ENCODE data around the gene ITSN1.

ITSN1 gene

DNA sequence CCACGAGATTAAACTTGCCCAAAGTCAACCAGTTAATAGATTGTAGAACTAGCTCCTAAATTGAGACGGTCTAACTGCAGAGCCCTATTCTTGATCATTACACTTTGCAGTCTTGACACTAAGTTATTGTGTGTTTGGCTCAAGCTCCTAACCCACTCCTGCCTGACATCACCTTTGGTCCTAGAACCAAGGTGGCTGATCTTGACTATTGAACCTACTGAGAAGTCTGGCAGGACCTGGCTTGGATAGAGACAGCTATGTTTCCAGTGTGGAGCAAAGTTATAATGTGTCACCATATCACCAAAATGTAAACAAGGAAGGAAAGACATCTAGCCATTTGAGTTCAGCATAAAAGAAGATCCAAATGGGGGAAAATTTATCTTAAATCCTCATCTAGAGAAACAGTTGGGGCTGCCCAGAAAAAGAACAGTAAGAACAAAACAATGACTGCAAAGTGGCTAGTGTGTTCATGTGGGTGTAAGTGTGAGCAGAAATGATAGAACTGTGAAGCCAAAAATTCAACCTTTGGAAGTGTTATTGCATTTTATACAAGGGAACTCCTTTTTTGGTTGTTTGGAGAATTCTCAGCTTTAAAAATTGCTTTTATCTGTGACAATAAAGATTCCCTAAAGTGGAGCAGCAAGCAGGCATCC is 166.5 kb downstream of the ITSN1 start:
- in situ Hi-C loops (cut with MboI; ENCODE audit: low sequenced_read_pairs), result no loop called here

DNA sequence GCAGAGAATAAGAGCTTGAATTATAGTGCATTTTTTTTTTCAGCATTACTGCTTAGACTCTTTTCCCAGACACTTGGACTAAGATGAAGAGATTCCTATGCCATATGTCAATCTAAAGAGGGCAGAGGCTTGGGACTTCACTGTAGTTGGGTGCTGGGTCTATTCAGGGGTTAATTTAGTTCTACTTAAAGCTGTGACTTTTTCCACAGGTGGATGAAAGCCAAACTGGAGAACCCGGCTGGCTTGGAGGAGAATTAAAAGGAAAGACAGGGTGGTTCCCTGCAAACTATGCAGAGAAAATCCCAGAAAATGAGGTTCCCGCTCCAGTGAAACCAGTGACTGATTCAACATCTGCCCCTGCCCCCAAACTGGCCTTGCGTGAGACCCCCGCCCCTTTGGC is 168.5 kb downstream of the ITSN1 start:
- in situ Hi-C loops (cut with MboI; ENCODE audit: low sequenced_read_pairs), result no loop called here

DNA sequence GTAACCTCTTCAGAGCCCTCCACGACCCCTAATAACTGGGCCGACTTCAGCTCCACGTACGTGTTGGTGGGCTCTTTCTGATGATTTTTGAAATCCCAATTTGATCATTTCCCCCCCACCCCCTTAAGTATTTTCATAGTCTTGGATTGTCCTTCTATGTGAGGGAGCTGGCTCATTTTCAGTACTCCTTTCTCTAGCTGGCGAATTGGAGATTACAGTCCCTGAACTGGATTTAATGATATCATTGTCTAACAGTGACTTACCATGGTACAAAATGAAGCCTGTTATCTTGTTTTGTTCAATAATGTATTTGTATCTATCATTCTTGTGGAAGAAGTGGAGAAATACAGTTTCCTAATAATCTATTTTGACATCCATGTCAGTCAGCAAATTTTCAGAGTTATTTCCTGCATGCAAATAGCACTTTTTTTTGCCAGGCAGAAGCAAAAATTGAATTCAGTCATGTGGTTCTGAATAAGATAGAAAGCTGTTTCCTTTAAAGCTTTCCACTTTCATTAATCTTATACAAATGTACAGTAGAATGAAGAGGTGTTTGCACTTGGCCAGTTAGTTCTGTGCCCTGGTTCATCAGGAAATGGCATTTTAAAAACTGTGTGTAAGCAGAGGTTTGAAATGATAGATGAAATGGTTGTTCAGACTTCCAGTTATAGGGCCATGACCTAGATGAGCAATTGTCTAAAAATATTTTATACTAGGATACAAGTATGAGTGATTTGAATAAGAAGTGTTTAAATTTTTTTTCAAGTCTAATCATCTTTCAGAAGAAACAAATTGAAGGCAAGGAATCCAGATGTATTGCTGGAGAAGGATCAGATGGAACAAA is 169.1 kb downstream of the ITSN1 start:
- in situ Hi-C loops (cut with MboI; ENCODE audit: low sequenced_read_pairs), result no loop called here

DNA sequence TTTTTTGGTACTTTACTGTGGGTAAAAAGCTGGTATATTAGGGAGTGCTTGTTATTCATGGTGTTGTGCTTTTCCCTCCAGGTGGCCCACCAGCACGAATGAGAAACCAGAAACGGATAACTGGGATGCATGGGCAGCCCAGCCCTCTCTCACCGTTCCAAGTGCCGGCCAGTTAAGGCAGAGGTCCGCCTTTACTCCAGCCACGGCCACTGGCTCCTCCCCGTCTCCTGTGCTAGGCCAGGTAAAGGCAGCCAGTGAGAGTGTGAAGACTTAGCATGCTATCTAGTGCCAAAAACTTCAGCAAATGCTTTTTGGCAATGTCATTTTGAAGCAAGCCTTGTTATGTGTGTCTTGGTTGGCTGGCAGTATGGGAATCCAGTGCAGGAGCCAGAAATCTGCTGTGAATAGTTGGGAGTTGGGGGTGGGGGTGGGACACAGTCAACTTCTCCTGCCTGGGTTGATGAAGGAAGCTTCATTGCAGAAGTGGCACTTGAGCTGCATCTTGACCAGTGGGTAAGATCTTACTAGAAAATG is 171.6 kb downstream of the ITSN1 start:
- in situ Hi-C loops (cut with MboI; ENCODE audit: low sequenced_read_pairs), result no loop called here

DNA sequence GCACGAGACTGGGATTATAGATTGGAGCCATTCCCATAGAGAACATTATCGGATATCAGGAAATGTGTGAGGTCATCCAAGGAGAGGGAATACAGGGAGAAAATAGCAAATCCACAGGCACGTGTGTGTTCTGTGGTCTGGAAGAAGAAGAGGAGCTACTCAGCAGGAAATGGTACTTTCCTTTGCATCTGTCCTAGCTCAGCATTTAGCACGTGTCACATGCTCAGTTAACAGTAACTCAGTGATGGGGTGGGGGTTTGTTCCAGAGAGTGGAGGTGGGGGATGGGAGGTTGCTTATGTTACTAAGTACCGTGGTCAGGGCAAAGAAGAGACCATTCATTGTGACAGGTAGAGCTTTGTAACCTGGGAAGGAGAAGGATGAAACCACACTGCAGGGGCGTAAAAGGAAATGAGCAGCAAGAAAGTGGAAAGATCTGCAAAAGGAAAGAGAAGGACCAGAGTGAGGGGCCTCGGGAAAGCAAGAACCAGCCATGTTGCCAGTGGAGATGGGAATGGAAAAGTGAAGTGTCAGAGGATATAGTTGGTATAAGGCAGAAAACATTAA is 172.9 kb downstream of the ITSN1 start:
- in situ Hi-C loops (cut with MboI; ENCODE audit: low sequenced_read_pairs), result no loop called here

DNA sequence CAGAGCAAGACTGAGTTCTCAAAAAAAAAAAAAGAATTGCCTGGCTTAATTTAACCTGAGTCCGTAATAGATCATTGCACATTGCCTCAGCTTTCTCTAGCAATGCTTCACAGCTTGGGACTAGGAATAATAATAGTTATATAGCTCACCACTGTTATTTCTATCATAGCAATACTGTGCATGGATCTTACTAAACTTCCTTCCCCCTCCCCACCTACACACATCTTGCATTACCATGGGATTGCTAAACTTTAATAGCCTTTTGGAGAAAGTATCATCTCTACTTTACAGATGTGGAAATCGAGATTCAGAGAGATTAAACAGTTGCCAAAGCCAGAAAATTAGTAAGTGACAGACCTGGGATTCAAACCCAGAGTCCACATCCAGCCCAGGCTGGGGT is 173.9 kb downstream of the ITSN1 start:
- in situ Hi-C loops (cut with MboI; ENCODE audit: low sequenced_read_pairs), result no loop called here

DNA sequence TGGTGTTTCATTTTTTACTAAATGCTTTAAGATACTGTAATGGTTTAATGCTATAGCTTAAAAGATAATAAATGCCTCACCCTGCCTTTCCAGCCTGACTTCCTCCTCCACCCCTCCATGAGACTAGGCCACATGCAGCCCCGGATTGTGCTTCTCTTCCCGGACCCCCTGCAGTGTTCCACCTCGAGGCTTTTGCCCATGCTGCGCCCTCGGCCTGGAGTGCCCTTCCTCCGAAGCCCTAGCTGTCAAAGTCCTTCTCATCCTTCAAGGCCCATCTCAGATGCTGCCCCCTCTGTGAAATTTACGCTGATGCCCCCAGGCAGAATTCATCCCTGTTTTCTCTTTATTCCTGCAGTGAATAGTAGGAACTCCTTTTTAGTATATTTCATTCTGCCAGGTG is 174.8 kb downstream of the ITSN1 start:
- in situ Hi-C loops (cut with MboI; ENCODE audit: low sequenced_read_pairs), result no loop called here

DNA sequence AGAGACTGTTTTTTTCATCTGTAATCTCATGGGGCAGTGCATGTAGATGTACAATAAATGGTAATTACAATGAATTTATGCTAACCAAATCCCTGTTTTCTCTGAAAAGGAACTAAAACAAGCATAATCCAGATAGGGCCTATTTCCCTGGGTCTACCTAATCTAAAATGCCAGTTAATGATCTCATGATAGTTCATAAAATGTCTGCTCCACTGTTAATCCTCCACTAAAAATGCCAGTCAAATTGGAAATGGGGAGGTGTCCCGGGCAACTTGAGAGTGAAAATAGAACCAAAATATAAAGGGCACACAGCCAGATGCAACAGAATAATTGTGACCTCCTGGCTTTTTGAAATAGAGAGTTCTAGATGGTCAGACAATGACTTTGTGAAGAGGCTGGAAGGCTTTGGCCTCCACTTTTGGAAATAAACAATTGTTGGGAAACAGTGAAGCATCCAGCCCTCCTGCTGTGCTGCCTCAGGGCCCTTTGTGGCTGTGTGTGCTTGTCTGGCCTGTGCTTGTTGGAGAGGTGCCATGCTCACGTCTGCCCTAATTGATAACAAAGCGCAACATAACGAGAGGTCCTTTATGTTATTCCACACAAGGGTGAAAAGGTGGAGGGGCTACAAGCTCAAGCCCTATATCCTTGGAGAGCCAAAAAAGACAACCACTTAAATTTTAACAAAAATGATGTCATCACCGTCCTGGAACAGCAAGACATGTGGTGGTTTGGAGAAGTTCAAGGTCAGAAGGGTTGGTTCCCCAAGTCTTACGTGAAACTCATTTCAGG is 175.6 kb downstream of the ITSN1 start:
- in situ Hi-C loops (cut with MboI; ENCODE audit: low sequenced_read_pairs), result no loop called here

DNA sequence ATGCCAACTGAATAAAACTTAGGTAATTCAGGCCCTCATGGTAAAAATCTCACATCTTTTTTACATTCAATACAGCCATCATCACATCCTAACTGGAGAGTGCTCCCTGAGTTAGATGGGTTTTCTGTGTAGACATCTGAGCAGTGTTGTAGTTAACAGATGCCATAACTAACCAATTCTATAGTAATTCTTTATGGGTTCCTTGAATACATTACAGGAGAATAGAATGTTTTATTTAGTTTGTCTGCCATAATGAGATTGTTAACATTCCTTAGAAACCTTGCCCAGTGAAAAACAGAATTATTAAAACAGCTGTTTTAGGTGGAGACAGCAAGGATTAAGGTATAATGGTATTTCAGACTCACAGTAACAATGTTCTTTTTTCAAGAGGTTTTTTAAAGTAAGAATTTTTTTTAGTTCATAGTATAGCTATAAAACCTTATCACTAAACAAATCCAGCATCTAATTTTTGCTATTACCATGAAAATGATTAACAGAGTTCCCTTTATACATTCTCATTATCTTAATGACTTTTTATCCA is 178.0 kb downstream of the ITSN1 start:
- in situ Hi-C loops (cut with MboI; ENCODE audit: low sequenced_read_pairs), result no loop called here

DNA sequence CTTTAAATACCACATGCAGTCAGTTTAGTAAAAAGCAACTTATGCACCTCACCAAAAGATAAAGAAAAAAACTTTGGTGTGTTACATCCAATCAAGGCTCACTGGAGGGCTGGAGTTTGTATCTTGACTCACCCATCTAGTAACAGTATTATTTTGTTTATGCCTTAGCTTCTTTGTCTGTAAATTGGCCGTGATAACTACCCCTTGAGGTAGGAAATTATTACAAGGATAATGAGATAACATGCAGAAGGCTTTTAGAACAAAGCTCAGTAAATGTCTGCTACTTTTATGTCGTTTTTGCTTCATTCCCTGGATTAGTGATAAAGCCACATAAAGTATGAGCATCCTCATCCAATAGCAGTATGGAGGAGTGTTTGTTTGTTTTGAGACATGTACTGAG is 178.5 kb downstream of the ITSN1 start:
- in situ Hi-C loops (cut with MboI; ENCODE audit: low sequenced_read_pairs), result no loop called here

DNA sequence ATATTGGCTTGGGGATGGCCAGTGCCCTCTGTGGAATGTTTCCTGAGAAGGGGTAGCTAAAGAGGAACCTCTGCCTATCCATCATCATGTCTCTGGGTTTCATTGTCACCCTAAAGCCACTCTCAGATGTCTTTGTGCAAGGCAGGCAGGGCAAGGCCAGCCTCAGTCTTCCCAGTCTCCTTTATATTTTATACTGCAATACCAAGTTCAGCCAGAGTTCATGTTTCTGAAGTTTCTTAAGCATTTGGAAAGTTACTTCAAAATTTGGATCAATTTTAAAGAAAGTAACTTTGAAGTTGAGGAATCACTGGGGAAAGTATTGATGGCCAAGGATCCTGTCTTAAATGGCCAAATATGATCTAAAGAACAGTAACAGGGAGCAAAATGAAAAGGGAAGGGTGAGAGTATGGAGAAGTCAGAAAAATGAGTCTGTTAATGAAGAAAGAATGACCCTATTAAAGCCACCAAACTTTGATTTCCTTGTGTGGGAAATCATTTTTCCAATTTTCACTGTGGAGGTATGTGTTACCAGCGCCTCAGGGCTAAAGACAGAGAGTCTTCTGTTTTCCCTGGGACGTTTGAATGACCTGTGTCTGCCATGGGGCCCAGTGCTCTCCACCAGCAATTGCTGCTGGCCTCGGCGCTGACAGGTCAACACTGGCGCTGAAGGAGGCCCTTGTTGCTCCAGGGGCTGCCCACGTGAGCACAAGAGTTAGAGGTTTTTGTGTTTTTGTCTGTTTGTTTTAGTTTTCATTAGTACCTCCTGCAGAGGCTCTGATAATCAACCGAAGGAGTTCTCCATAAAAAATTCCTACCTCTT is 179.4 kb downstream of the ITSN1 start:
- in situ Hi-C loops (cut with MboI; ENCODE audit: low sequenced_read_pairs), result no loop called here

DNA sequence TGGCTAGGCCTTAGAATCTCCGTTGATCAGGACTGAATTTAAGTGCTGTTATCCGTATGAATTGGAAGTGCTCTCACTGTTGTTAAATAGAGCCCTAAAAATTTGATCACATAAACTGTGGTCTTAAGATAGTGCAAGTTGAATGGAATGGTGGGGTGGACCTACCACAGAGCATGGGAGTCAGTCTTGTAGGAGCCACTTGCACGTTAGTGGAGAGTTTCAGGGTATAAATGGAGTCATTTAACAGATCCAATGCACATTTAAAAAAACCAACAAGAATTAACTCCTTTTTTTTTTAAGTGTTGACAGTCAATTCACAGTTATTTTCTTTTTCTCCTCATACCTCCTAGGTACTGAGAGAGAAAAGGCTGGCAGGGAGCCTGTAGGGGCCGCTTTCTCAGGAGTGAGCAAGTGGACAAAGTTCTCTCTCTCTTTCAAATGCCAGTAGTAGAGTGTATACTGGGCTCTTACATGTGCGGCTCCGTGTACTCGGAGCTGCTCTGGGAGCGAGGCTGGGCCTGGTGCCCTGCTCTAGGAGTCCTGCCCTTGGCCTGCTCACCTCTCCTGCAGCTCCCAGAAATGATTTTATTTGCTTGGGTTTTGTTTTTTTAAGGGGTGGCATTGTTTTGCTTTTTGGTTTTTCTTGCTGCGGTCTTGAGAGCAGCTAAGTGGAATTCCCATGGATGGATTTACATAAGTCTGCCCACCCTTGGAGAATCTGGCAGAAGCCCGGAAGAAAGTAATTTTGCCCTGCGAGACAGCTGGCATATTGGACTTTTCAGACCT is 182.0 kb downstream of the ITSN1 start:
- in situ Hi-C loops (cut with MboI; ENCODE audit: low sequenced_read_pairs), result no loop called here

DNA sequence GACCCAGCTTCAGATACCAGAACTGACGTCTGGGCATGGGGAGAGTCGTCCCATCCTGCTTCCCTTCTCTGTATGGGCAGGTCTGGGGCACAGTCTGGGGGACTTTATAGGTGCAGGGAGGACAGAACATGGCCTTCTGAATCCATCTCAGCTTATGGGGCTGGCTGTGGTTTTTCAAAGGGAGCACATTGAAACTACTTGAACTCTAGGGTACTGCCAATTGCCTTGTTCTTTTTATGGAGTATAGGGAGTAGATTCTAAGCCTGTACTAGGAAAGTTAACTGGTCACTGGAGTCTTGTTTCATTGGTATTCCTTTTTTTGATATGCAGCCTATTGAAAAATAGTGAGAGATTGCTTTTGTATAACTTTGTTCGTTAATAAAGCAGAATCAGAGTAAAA is 183.1 kb downstream of the ITSN1 start:
- in situ Hi-C loops (cut with MboI; ENCODE audit: low sequenced_read_pairs), result no loop called here

DNA sequence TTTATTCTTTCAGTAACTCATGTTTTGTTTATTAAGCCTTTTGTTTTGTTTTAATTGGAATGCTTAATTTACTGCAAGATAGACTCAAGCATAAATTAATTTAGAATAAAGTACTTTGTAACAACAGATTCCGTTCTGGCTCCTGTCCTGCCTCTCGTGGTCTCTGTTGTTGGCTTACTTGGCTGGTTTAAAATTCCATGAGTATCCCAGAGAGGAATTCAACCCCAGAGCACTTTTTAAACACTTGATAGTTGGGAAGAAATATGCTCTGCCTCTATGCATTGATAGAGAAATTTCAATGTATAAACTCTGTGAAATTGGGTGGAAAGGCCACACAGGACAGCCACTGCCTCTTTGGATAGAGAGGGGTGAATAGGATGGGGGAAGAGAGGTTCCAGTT is 183.6 kb downstream of the ITSN1 start:
- in situ Hi-C loops (cut with MboI; ENCODE audit: low sequenced_read_pairs), result no loop called here

DNA sequence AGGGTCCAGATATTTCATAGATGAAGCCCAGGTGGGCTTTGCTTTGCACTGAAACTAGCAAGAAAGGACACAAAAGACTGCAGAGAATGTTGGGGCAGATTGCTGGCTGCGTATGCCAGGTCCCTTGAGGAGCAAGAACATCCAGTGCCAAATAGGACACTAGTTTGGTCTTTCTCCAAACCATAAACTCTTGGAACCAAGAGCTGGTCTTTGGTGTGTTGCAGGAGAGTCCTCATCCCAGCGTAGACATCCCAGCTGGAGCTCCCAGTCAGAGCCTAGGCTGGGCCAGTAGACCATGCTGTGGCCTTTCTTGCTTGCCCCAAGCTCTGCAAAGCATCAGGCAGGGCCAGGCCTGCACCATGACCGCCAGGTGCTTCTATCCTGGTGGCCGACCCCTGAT is 185.8 kb downstream of the ITSN1 start:
- in situ Hi-C loops (cut with MboI; ENCODE audit: low sequenced_read_pairs), result no loop called here

DNA sequence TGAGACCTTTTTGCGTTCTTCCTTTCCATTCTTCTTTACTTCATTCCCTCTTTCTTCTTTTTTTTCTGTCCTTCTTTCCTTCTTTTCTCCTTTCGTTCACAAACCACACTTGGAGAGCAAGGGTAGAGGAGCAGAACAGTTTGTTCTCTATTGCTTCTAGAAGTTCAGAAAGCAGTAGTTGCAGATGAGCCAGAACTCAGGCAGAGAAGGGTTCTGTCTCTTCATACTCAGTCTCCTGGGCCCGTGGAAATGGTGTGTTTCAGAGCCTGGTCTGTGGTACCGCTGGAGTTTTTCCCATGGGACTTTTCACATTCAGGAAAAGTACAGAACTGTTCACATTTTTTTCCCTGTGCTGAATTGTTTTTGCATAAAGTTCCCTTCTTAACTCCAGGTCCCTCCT is 186.3 kb downstream of the ITSN1 start:
- in situ Hi-C loops (cut with MboI; ENCODE audit: low sequenced_read_pairs), result no loop called here

DNA sequence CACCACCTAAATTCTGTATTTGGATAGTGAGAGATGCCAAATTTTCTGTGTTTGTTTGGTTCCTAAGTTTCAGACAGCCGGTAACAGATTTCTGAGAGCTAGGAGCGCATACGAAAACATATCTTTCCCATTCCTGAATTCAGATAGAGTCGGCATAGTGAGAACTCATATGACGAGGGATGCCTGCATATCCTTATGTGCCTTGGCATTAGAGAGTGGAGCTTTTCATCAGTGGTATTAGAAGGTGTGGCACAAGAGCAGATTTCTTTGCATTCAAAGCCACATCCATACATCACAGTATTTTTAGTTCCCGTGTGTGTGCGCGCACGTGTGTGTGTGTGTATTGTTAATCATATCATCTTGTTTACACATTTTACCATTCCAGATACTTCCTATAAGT is 187.5 kb downstream of the ITSN1 start:
- in situ Hi-C loops (cut with MboI; ENCODE audit: low sequenced_read_pairs), result no loop called here

DNA sequence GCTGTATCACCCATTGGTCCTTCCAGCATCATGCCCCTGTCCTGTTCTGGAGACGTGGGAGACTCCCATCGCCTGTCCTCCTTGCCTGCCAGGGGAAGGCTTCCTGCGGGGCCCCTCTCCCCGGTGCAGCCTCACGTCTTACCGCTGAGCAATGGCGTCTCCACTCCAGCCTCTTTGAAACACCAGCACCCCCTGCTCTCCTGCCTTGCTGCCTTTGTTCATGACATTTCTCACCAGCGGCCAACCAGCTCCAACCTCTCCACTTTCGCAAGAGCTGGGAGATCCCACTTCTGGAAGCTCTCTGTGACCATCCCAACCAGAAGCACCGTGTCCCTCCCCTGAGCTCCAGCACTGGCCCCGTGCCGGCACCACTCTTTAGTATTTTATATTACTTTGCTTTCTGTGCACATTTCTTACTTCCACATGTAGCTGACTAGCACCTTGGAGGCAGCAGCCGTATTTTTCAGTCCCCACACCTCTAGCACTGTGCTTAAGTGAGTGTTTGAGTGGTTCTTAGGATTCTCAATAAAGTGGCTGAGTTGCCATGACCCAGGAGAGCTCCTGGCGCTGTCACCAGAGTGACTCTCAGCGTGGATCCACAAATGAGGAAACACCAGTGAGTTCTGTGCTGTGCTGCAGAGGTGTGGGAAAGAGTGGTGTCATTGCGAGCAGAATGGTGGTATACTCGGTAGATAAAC is 189.8 kb downstream of the ITSN1 start:
- in situ Hi-C loops (cut with MboI; ENCODE audit: low sequenced_read_pairs), result no loop called here
